Activated B cell treated with CpG ODN at 0.5 μM for 24 hours (primary cell): ENCODE measurements around the gene TRPC4. TPM values are rescaled to one million over a fixed set of nuclear protein-coding genes. Genes with fewer than 3 reads are reported as not detected.

ENCODE experiments used
- ATAC-seq: fragments of 200-7000 bp; cut with Tn5 transposase; one replicate; pipeline ENCODE4 v1.10.0; 2021; ENCODE audit warnings: low read depth, mild to moderate bottlenecking, moderate library complexity
- CTCF ChIA-PET: fragments of 350-600 bp; sonication (Branson Sonifier 250); formaldehyde crosslinking; loops from one replicate; lab custom pipeline; 2021; ENCODE audit warnings: antibody characterized with exemption; lab: Charles Lee
- POLR2A ChIA-PET: fragments of 350-600 bp; sonication (Branson Sonifier 250); formaldehyde crosslinking; loops from one replicate; lab custom pipeline; 2021; ENCODE audit warnings: antibody characterized with exemption; lab: Charles Lee
- DNase-seq: peaks from one replicate; pipeline ENCODE4 v3.0.0; 2022
- H3K27ac Mint-ChIP-seq: one replicate; pipeline ENCODE4 v1.8.0; 2020; ENCODE audit warnings: mixed read lengths
- H3K27me3 Mint-ChIP-seq: one replicate; pipeline ENCODE4 v1.8.0; 2021; ENCODE audit warnings: mixed read lengths
- H3K36me3 Mint-ChIP-seq: one replicate; pipeline ENCODE4 v1.8.0; 2021; ENCODE audit warnings: low read depth, mixed read lengths
- H3K4me1 Mint-ChIP-seq: one replicate; pipeline ENCODE4 v1.8.0; 2021; ENCODE audit warnings: mixed read lengths
- H3K4me3 Mint-ChIP-seq: one replicate; pipeline ENCODE4 v1.8.0; 2020; ENCODE audit warnings: mild to moderate bottlenecking, mixed read lengths
- H3K9me3 Mint-ChIP-seq: one replicate; pipeline ENCODE4 v1.8.0; 2020; ENCODE audit warnings: mixed read lengths
- intact Hi-C: fragments of 100-400 bp; cut with micrococcal nuclease; formaldehyde crosslinking; loops from one replicate; pipeline ENCODE4 v1.15.1; 2024
- total RNA-seq: library from RNA; stranded (reverse); gene quantifications from 2 replicates; pipeline ENCODE4 v1.2.3, GENCODE V29; 2022
- TF ChIP-seq, protein P1 (sequence below): fragments of 200-600 bp; IDR thresholded peaks from one replicate; pipeline ENCODE4 v1.8.0; 2022; ENCODE audit warnings: antibody characterized with exemption, mild to moderate bottlenecking

Gene TRPC4
- total RNA-seq, 1 donor from 2014 or later = not detected

DNA sequence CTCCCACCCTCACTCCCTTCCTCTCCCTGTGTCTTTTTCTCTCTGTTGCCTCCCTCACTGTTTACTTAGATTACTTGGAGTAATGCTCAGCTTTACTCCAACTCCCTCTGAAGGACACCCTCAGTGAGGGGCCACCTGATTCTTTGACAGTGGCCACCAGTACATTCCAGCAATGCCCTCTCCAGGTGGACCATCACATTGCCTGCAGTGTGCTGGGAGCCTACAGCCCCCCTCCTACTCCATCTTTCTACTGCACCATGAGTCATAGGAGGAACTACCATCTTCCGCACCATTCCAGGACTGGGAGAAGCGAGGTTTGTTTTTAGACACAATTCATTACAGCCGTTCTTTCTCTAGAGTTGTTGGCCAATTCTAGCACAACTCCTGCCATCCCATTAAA lies 174.4 kb downstream of the TRPC4 start:
- CTCF ChIA-PET = no interaction called here
- H3K4me1 Mint-ChIP-seq = no peaks in the 10 kb centered on the region
- no peaks in the 10 kb centered on the region for H3K36me3 Mint-ChIP-seq
- ATAC-seq = no peak
- no peaks in the 10 kb centered on the region for H3K27me3 Mint-ChIP-seq
- H3K4me3 Mint-ChIP-seq = no peak overlapping the region
- H3K27ac Mint-ChIP-seq = no peak overlapping the region
- intact Hi-C loops = no loop called here
- TF ChIP-seq, protein P1, sequence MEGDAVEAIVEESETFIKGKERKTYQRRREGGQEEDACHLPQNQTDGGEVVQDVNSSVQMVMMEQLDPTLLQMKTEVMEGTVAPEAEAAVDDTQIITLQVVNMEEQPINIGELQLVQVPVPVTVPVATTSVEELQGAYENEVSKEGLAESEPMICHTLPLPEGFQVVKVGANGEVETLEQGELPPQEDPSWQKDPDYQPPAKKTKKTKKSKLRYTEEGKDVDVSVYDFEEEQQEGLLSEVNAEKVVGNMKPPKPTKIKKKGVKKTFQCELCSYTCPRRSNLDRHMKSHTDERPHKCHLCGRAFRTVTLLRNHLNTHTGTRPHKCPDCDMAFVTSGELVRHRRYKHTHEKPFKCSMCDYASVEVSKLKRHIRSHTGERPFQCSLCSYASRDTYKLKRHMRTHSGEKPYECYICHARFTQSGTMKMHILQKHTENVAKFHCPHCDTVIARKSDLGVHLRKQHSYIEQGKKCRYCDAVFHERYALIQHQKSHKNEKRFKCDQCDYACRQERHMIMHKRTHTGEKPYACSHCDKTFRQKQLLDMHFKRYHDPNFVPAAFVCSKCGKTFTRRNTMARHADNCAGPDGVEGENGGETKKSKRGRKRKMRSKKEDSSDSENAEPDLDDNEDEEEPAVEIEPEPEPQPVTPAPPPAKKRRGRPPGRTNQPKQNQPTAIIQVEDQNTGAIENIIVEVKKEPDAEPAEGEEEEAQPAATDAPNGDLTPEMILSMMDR = no peak
- no peaks in the 10 kb centered on the region for H3K9me3 Mint-ChIP-seq
- DNase-seq = no peak
- POLR2A ChIA-PET = no interaction called here

DNA sequence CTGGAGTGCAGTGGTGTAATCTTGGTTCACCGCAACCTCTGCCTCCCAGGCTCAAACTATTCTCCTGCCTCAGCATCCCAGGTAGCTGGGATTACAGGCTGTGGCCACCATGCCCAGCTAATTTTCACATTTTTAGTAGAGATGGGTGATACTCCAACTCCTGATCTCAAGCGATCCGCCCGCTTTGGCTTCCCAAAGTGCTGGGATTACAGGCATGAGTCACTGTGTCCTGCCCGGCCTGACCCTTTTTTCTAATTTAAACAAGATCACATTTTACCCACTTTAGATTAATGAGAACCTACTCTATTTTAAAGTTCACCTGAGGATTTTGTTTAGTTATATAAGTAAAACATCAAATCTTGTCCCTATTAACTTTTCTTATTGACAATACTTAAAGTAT lies 179.2 kb downstream of the TRPC4 start:
- TF ChIP-seq, protein P1 = no peak
- DNase-seq (no peak), ATAC-seq (no peak)
- H3K9me3 Mint-ChIP-seq = peaks cover 3% of the 10 kb centered on the region
- H3K27me3 Mint-ChIP-seq = no peaks in the 10 kb centered on the region
- no peaks in the 10 kb centered on the region for H3K36me3 Mint-ChIP-seq
- intact Hi-C loops = no loop called here
- CTCF ChIA-PET = no interaction called here
- no peak overlapping the region for H3K27ac Mint-ChIP-seq
- POLR2A ChIA-PET = no interaction called here
- no peaks in the 10 kb centered on the region for H3K4me1 Mint-ChIP-seq
- H3K4me3 Mint-ChIP-seq = no peak overlapping the region

DNA sequence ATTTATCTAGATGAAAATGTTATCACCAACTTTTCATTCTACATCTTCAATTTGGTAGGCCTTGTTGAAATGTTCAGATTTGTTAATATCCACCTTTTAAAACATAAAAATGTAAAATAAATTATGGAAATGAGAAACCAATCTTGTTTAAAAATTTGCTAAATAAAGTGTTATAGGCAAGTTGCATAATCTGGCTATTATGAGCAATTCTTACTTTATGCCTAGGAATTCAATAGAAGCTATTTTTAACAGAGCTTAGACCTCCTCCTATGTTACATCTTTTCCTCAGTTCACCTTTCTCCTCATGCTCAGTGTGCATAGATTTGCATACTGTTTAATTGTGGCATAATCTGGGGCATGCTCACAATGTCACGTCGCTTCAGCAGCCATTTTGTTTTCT lies 183.1 kb downstream of the TRPC4 start:
- H3K27me3 Mint-ChIP-seq = no peaks in the 10 kb centered on the region
- ChIA-PET CTCF (no interaction called here), POLR2A (no interaction called here)
- no peak overlapping the region for H3K4me3 Mint-ChIP-seq
- TF ChIP-seq, protein P1 = no peak
- H3K4me1 Mint-ChIP-seq = no peaks in the 10 kb centered on the region
- H3K9me3 Mint-ChIP-seq = peaks cover 3% of the 10 kb centered on the region
- DNase-seq = no peak
- H3K36me3 Mint-ChIP-seq = no peaks in the 10 kb centered on the region
- intact Hi-C loops = no loop called here
- no peak overlapping the region for H3K27ac Mint-ChIP-seq
- no peak for ATAC-seq

DNA sequence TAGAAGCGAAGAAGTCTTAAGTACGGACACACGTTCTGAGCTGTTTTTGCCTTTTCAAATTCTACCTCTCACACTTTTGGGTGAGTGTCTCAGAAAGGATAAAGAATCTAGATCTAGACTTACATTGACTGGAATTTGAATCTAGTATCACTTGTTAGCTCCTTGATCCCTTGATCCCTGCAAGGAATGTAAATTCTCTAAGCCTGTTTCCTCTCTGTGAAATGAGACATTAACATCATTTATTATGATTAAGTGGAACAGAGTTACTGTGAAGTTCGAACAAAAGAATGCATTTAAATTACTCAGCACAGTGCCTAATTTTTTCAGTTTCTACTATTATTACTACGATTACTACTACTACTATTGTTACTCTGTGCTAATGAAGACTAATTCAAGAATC lies 184.4 kb downstream of the TRPC4 start:
- H3K4me1 Mint-ChIP-seq = no peaks in the 10 kb centered on the region
- DNase-seq (no peak), ATAC-seq (no peak)
- H3K9me3 Mint-ChIP-seq = peaks cover 3% of the 10 kb centered on the region
- POLR2A ChIA-PET = no interaction called here
- TF ChIP-seq, protein P1 = no peak
- H3K4me3 Mint-ChIP-seq = no peak overlapping the region
- CTCF ChIA-PET = no interaction called here
- no peaks in the 10 kb centered on the region for H3K36me3 Mint-ChIP-seq
- H3K27ac Mint-ChIP-seq = no peak overlapping the region
- no peaks in the 10 kb centered on the region for H3K27me3 Mint-ChIP-seq
- intact Hi-C loops = no loop called here

DNA sequence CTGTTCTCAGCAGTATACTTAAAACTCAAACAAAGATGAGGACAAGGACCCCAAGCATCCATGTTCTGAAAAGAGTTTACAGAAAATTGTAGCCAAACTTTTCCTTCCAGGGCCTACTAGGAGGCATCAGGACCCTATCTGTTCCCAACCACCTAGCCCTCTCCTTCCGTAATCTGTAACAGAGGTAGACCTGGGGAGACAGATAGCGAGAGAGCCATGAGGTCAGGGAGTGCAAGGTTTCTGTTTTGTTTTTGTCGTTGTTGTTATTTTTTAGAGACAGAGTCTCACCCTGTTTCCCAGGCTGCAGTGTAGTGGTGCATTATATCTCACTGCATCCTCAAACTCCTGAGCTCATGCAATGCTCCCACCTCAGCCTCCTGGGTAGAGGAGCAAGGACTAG lies 187.1 kb downstream of the TRPC4 start:
- intact Hi-C loops = no loop called here
- H3K27me3 Mint-ChIP-seq = no peaks in the 10 kb centered on the region
- ChIA-PET POLR2A (no interaction called here), CTCF (no interaction called here)
- TF ChIP-seq, protein P1 = no peak
- ATAC-seq = no peak
- H3K36me3 Mint-ChIP-seq = no peaks in the 10 kb centered on the region
- DNase-seq = no peak
- H3K4me3 Mint-ChIP-seq = no peak overlapping the region
- no peaks in the 10 kb centered on the region for H3K4me1 Mint-ChIP-seq
- peaks cover 3% of the 10 kb centered on the region for H3K9me3 Mint-ChIP-seq
- no peak overlapping the region for H3K27ac Mint-ChIP-seq
